ENCODE results near the gene GAB2.

GRCh38 chr11:78218707-78219492 is 198.7 kb downstream of the GAB2 start:
- no peak for TF ChIP-seq CTCF (IDR thresholded peaks at IDR 0.05)
- no peak for TF ChIP-seq POLR2A (IDR thresholded peaks at IDR 0.05)

Data from thyroid gland (tissue), 4 donors.